Caco-2 (cell line): ENCODE measurements around the gene TSHZ2. TPM values are rescaled to one million over a fixed set of nuclear protein-coding genes. Genes with fewer than 3 reads are reported as not detected.
"Not testable (repeated sequence)": the region's sequence is repeated elsewhere in the genome, so short reads cannot be mapped to it uniquely, and the experiment has no call there.

Experiments used
- BruUV-seq: library from RNA; stranded (reverse); fragments of 400-500 nt; replicated peaks from 2 replicates; lab custom pipeline; 2021; lab: Mats Ljungman, UMichigan
- CTCF ChIA-PET: fragments of 300-600 bp; sonication (Branson Sonifier 250); formaldehyde crosslinking; loops from one replicate; lab custom pipeline; 2022; ENCODE audit warnings: antibody characterized with exemption; lab: Charles Lee
- POLR2A ChIA-PET: fragments of 300-600 bp; sonication (Branson Sonifier 250); formaldehyde crosslinking; loops from one replicate; lab custom pipeline; 2022; ENCODE audit warnings: antibody characterized with exemption; lab: Charles Lee
- DNase-seq, 2 experiments: peaks; one replicate each; pipeline versions ENCODE4 v3.0.0 to v3.0.0-alpha.2; 2020 to 2022
- H3K27me3 ChIP-seq: replicated peaks from 2 replicates; pipeline ENCODE4 v1.6.0; 2011; ENCODE audit warnings: low read length; ENCODE audit not compliant: control insufficient read depth, insufficient read depth
- H3K36me3 ChIP-seq: 2 replicates; pipeline ENCODE4 v1.5.1; 2011; ENCODE audit warnings: low read length; ENCODE audit not compliant: control insufficient read depth, insufficient read depth
- H3K4me1 ChIP-seq: fragments of 250-450 bp; sonication (Bioruptor Pico); 2 replicates; pipeline ENCODE4 v1.5.1; 2020; ENCODE audit warnings: mild to moderate bottlenecking
- H3K4me3 ChIP-seq: 2 replicates; pipeline ENCODE4 v1.5.1; 2011; ENCODE audit warnings: low read depth, mild to moderate bottlenecking, control low read depth, low read length
- H3K9me3 ChIP-seq: fragments of 250-450 bp; sonication (Bioruptor Pico); 2 replicates; pipeline ENCODE4 v1.5.1; 2020; ENCODE audit warnings: mild to moderate bottlenecking, moderate library complexity
- H3K27ac Mint-ChIP-seq: one replicate; pipeline ENCODE4 v1.8.0; 2022; ENCODE audit warnings: mixed read lengths; ENCODE audit not compliant: unreplicated experiment
- H3K27me3 Mint-ChIP-seq: one replicate; pipeline ENCODE4 v1.8.0; 2022; ENCODE audit warnings: mixed read lengths; ENCODE audit not compliant: insufficient read depth, unreplicated experiment
- H3K36me3 Mint-ChIP-seq: one replicate; pipeline ENCODE4 v1.8.0; 2022; ENCODE audit warnings: mild to moderate bottlenecking, mixed read lengths; ENCODE audit not compliant: insufficient read depth, unreplicated experiment
- H3K4me1 Mint-ChIP-seq: one replicate; pipeline ENCODE4 v1.8.0; 2022; ENCODE audit warnings: low read depth, mixed read lengths; ENCODE audit not compliant: unreplicated experiment
- H3K4me3 Mint-ChIP-seq: one replicate; pipeline ENCODE4 v1.8.0; 2022; ENCODE audit warnings: mild to moderate bottlenecking, moderate library complexity, mixed read lengths; ENCODE audit not compliant: unreplicated experiment
- H3K9me3 Mint-ChIP-seq: one replicate; pipeline ENCODE4 v1.8.0; 2022; ENCODE audit warnings: mixed read lengths; ENCODE audit not compliant: unreplicated experiment
- intact Hi-C: fragments of 100-400 bp; cut with micrococcal nuclease; formaldehyde crosslinking; loops from one replicate; pipeline ENCODE4 v1.10.0; 2022; ENCODE audit not compliant: unreplicated experiment
- total RNA-seq: library from RNA; stranded (reverse); gene quantifications from 2 replicates; pipeline ENCODE4 v1.2.3, GENCODE V29; 2022
- TF ChIP-seq, protein P1 (sequence below), 2 experiments: fragments of 200-600 bp in 1 of 2; IDR thresholded peaks; 1 replicate in 1 of 2; 2 replicates in 1 of 2; pipeline versions ENCODE4 v1.5.1 to v1.8.0; 2011 to 2022; ENCODE audit warnings: antibody characterized with exemption in 1 of 2, control low read depth in 1 of 2, inconsistent platforms in 1 of 2, low read depth in 1 of 2, low read length in 1 of 2, mild to moderate bottlenecking in 1 of 2, moderate library complexity in 1 of 2; ENCODE audit not compliant: insufficient read depth in 1 of 2, severe bottlenecking in 1 of 2, unreplicated experiment in 1 of 2

Gene TSHZ2
- total RNA-seq, 1 experiment from 2014 or later, result 0.07 TPM

GRCh38 chr20:53365539-53366075 is 393.4 kb downstream of the TSHZ2 start:
- Histone ChIP-seq H3K36me3 (no peaks in the 10 kb centered on the region), H3K4me1 (no peaks in the 10 kb centered on the region), H3K27me3 (no peaks in the 10 kb centered on the region), H3K4me3 (no peak overlapping the region), H3K9me3 (no peaks in the 10 kb centered on the region)
- intact Hi-C loops, result no loop called here
- TF ChIP-seq, protein P1, sequence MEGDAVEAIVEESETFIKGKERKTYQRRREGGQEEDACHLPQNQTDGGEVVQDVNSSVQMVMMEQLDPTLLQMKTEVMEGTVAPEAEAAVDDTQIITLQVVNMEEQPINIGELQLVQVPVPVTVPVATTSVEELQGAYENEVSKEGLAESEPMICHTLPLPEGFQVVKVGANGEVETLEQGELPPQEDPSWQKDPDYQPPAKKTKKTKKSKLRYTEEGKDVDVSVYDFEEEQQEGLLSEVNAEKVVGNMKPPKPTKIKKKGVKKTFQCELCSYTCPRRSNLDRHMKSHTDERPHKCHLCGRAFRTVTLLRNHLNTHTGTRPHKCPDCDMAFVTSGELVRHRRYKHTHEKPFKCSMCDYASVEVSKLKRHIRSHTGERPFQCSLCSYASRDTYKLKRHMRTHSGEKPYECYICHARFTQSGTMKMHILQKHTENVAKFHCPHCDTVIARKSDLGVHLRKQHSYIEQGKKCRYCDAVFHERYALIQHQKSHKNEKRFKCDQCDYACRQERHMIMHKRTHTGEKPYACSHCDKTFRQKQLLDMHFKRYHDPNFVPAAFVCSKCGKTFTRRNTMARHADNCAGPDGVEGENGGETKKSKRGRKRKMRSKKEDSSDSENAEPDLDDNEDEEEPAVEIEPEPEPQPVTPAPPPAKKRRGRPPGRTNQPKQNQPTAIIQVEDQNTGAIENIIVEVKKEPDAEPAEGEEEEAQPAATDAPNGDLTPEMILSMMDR (IDR thresholded peaks at IDR 0.05; ENCODE audit: insufficient read depth in 1 of 2, low read depth in 1 of 2, low read length in 1 of 2, severe bottlenecking in 1 of 2, unreplicated experiment in 1 of 2), result no peak
- Mint-ChIP-seq H3K9me3 (no peaks in the 10 kb centered on the region), H3K36me3 (no peaks in the 10 kb centered on the region), H3K4me1 (no peaks in the 10 kb centered on the region), H3K4me3 (no peak overlapping the region), H3K27ac (no peak overlapping the region), H3K27me3 (peaks cover 14% of the 10 kb centered on the region)
- no TSS peak for BruUV-seq
- POLR2A ChIA-PET, result no interaction called here
- DNase-seq, result no peak
- CTCF ChIA-PET, result no interaction called here

GRCh38 chr20:53366928-53367327 is 394.8 kb downstream of the TSHZ2 start:
- POLR2A ChIA-PET, H3K36me3 Mint-ChIP-seq, H3K9me3 Mint-ChIP-seq, H3K27me3 ChIP-seq, H3K4me1 Mint-ChIP-seq, intact Hi-C loops, BruUV-seq, H3K9me3 ChIP-seq, CTCF ChIA-PET, H3K4me1 ChIP-seq, DNase-seq, H3K27ac Mint-ChIP-seq, H3K4me3 ChIP-seq, H3K36me3 ChIP-seq, H3K4me3 Mint-ChIP-seq: not testable (repeated sequence)
- H3K27me3 Mint-ChIP-seq, result peaks cover 14% of the 10 kb centered on the region

DNA sequence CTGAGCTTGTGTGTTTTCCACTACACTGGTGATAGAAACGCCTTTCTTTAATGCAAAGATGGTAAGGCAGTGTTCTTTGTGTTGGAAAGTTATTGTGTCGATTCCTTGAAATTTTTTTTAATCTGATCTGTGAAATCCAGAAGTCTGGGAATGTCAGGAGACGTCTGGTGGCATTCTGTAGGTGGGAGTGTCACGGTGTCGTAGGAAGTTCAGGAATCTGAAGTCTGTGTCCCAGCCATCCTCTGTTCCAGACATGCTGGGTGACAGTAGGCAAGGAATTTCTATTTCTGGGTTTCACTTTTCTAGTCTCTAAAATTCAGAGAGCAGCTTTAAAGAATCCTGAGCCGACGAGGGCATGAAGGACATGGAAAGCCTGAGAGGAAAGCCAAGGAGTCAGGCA is 397.7 kb downstream of the TSHZ2 start:
- intact Hi-C loops, result no loop called here
- ChIA-PET CTCF (no interaction called here), POLR2A (no interaction called here)
- Histone ChIP-seq H3K4me1 (no peaks in the 10 kb centered on the region), H3K36me3 (no peaks in the 10 kb centered on the region), H3K4me3 (no peak overlapping the region), H3K27me3 (no peaks in the 10 kb centered on the region), H3K9me3 (no peaks in the 10 kb centered on the region)
- Mint-ChIP-seq H3K4me3 (no peak overlapping the region), H3K27ac (no peak overlapping the region), H3K27me3 (peaks cover 13% of the 10 kb centered on the region), H3K9me3 (no peaks in the 10 kb centered on the region), H3K4me1 (no peaks in the 10 kb centered on the region), H3K36me3 (no peaks in the 10 kb centered on the region)
- no TSS peak for BruUV-seq
- TF ChIP-seq, protein P1 (IDR thresholded peaks at IDR 0.05; ENCODE audit: insufficient read depth in 1 of 2, low read depth in 1 of 2, low read length in 1 of 2, severe bottlenecking in 1 of 2, unreplicated experiment in 1 of 2), result no peak
- no peak for DNase-seq
